GM21717 (cell line): ENCODE data around the gene APOBEC3H.
A peak's percentile ranks its signal among the peaks of the same experiment; 100 is the strongest.

Experiments used
- ATAC-seq: cut with Tn5 transposase; IDR thresholded peaks from one replicate; pipeline ENCODE4 v1.9.1; 2021; ENCODE audit warnings: mild to moderate bottlenecking, moderate library complexity; ENCODE audit not compliant: unreplicated experiment

APOBEC3H gene

GRCh38 chr22:39152511-39153219 is 55.6 kb downstream of the APOBEC3H start, which contains the start of gene CBX7:
Gene CBX7, minus strand, starts transcription at chr22:39152680. Its CDS starts 236 bp downstream, at chr22:39152444.
- ATAC-seq: peak; percentile 55

DNA sequence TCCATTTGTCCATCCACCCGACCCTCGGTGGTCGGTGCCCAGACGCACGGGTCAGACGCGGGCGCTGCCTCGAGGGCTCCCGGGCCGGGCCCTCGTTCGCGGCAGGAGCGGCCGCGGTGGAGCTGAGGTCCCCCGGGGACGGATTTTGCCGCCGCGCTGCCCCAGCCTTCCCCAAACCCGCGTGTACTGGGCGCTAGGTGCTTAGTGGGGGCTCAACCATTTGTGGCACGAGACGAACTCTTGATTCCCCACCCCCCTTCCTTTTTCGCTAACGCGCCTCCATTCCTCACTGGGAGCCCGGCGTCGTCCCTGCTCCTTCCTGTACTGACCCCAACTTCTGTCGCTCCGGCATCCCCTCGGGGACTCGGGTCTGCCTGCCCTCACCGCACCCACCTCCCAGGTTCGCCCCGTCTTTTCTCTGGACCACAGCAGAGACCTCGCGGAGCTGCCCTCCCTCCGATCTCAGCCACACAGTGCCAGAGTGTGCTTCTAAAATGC is 56.2 kb downstream of the APOBEC3H start:
- peak; percentile 15 for ATAC-seq
